GM19463 (cell line): ENCODE measurements around the gene MSRB3.
A peak's percentile ranks its signal among the peaks of the same experiment; 100 is the strongest.

Experiments
- ATAC-seq: cut with Tn5 transposase; IDR thresholded peaks from one replicate; pipeline ENCODE4 v1.9.1; 2021; ENCODE audit warnings: mild to moderate bottlenecking, moderate library complexity; ENCODE audit not compliant: unreplicated experiment

MSRB3 gene

GRCh38 chr12:65278576-65279368 is at the start of gene MSRB3:
TSS of gene MSRB3 (plus strand) at chr12:65278683. CDS start at chr12:65308580, 29,897 bp downstream.
- ATAC-seq: peak; percentile 55

- no peak for ATAC-seq
Observed at GRCh38 chr12:65229441-65229840, 49.0 kb upstream of the MSRB3 start.

GRCh38 chr12:65232476-65233077 is 45.9 kb upstream of the MSRB3 start:
- no peak for ATAC-seq

GRCh38 chr12:65237153-65237552 is 41.3 kb upstream of the MSRB3 start:
- ATAC-seq: no peak

- ATAC-seq: no peak
Observed at GRCh38 chr12:65238609-65239008, 39.9 kb upstream of the MSRB3 start.

GRCh38 chr12:65248656-65249633 is 29.5 kb upstream of the MSRB3 start:
- ATAC-seq: no peak

- ATAC-seq: no peak
Observed at GRCh38 chr12:65252515-65252914, 26.0 kb upstream of the MSRB3 start.

- ATAC-seq: no peak
Observed at GRCh38 chr12:65257986-65258385, 20.5 kb upstream of the MSRB3 start.

- peak; percentile 66 for ATAC-seq
Observed at GRCh38 chr12:65259501-65259900, 19.0 kb upstream of the MSRB3 start.

- no peak for ATAC-seq
Observed at GRCh38 chr12:65263777-65264176, 14.7 kb upstream of the MSRB3 start.

- ATAC-seq: no peak
Observed at GRCh38 chr12:65266408-65266807, 12.1 kb upstream of the MSRB3 start.

- ATAC-seq: no peak
Observed at GRCh38 chr12:65269603-65270002, 8.9 kb upstream of the MSRB3 start.

- no peak for ATAC-seq
Observed at GRCh38 chr12:65274602-65275272, 3.7 kb upstream of the MSRB3 start.

- ATAC-seq: no peak
Observed at GRCh38 chr12:65275627-65276026, 2.9 kb upstream of the MSRB3 start.

GRCh38 chr12:65276916-65277530 is 1.5 kb upstream of the MSRB3 start:
- ATAC-seq: no peak

- ATAC-seq: no peak
Observed at GRCh38 chr12:65277994-65278575, 398 bp upstream of the MSRB3 start.

GRCh38 chr12:65279369-65280112 is 1.1 kb downstream of the MSRB3 start:
- peak; percentile 45 for ATAC-seq

- no peak for ATAC-seq
Observed at GRCh38 chr12:65280306-65280705, 1.8 kb downstream of the MSRB3 start.

GRCh38 chr12:65282840-65283239 is 4.4 kb downstream of the MSRB3 start:
- ATAC-seq: no peak
